Heart left ventricle (tissue), 13 donors: Measurements from ENCODE around the gene GCNT4.

Experiments used
- CTCF ChIP-seq, 12 donors: fragments of 200-600 bp; sonication (generic) in 4 of 12; IDR thresholded peaks; one replicate each; pipeline versions ENCODE4 v1.5.0 to v1.8.0; 2018 to 2022; ENCODE audit warnings: antibody characterized with exemption in 12 of 12, mild to moderate bottlenecking in 5 of 12
- POLR2A ChIP-seq, 2 donors: fragments of 450-650 bp; IDR thresholded peaks; one replicate each; pipeline ENCODE4 v1.6.1; 2017; ENCODE audit warnings: antibody characterized with exemption in 2 of 2, mild to moderate bottlenecking in 2 of 2, moderate library complexity in 2 of 2
- donor health status: ischemic (EF 13 %, LVEDD 7.1; RV severe dilation, severe dysfunction).
- donor health status: DM: no; HTN: yes; CAD: no.
- donor health status: DM: no; HTN: no; CAD: no.
- donor health status: ischemic (EF 25% LVEDD 6.9; RV normal size, moderate dysfunction).
- donor health status: ischemic (EF 25% LVEDD 5.7; RV mildly dilated, moderate dysfunction).
- donor health status: ischemic (EF 35%, LVEDD 5.7; RV mildly dilated, moderate dysfunction).
- donor health status: nonischemic (EF 11% LVEDD 7.7; RV severe dilation, severe dysfunction).
- donor health status: DM: yes; HTN: yes; CAD: no.
- donor health status: PGD.
- donor health status: ischemic (EF 29% LVEDD 5.4; RV normal size, mild dysfunction).
- donor health status: nonischemic (EF 23%, LVEDD 6.1; RV moderate dilation, normal function).

- no peak for TF ChIP-seq CTCF (IDR thresholded peaks at IDR 0.05)
- no peak for TF ChIP-seq POLR2A (IDR thresholded peaks at IDR 0.05)
Observed at GRCh38 chr5:75091597-75091996, 39.2 kb upstream of the GCNT4 start.
